SK-N-MC (cell line): ENCODE results near the gene COL5A3.
"Not testable (repeated sequence)": the region's sequence is repeated elsewhere in the genome, so short reads cannot be mapped to it uniquely, and the experiment has no call there.

Experiments used
- DNase-seq: peaks from one replicate; pipeline ENCODE4 v3.0.0-alpha.2; 2011; ENCODE audit warnings: low read depth, low spot score
- H3K27ac ChIP-seq: fragments of 200-600 bp; sonication (generic); 2 replicates; pipeline ENCODE4 v1.5.1; 2016; ENCODE audit warnings: mixed run types
- H3K36me3 ChIP-seq: fragments of 200-600 bp; sonication (generic); 2 replicates; pipeline ENCODE4 v1.6.1; 2017; ENCODE audit warnings: antibody characterized with exemption, low read length, mixed read lengths; ENCODE audit not compliant: insufficient read depth
- H3K4me3 ChIP-seq: fragments of 200-600 bp; sonication (generic); 2 replicates; pipeline ENCODE4 v1.5.1; 2016
- H3K9ac ChIP-seq: fragments of 200-600 bp; sonication (generic); 2 replicates; pipeline ENCODE4 v1.8.0; 2017; ENCODE audit warnings: mixed run types, mixed read lengths; ENCODE audit not compliant: insufficient read length
- H3K9me3 ChIP-seq: fragments of 200-600 bp; sonication (generic); 2 replicates; pipeline ENCODE4 v1.6.1; 2017; ENCODE audit warnings: low read depth, mild to moderate bottlenecking, antibody characterized with exemption, low read length, moderate library complexity, mixed read lengths
- EZH2 ChIP-seq: fragments of 200-600 bp; sonication (generic); IDR thresholded peaks from one replicate; pipeline ENCODE4 v1.6.1; 2017; ENCODE audit warnings: antibody characterized with exemption
- FOXP2 ChIP-seq: optimal IDR thresholded peaks from 2 replicates; pipeline ENCODE3; 2011; ENCODE audit warnings: mild to moderate bottlenecking, moderate library complexity; ENCODE audit not compliant: insufficient read depth; ENCODE audit errors: extremely low read length, control extremely low read depth
- POLR2AphosphoS5 ChIP-seq: IDR thresholded peaks from 2 replicates; pipeline ENCODE4 v1.6.1; 2012; ENCODE audit warnings: mild to moderate bottlenecking, low read depth, low read length, borderline replicate concordance

Gene COL5A3

DNA sequence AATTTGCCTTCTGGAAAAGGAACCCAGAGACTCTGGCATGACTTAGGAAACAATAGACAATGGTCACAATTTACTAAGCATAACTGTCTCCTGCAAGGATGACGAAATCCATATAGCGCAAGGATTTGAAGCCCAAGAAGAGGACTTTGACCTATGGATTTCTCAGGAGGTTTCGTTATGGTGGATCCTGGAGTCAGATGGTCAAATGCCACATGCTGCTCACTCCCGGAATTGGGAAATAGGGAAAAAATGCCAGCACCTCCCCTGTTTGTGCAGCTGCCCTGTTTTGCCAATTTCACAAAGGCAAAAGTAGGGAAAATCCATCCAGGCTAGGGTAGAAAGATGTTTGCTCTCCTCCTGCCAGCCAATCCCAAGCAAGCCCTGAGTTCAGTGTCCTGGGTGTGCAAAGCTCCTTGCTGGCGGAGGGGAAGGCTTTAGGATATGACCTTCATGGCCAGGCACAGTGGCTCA lies 26.3 kb upstream of the COL5A3 start:
- H3K27ac ChIP-seq, result no peak overlapping the region
- H3K9me3 ChIP-seq, result no peaks in the 10 kb centered on the region
- no peaks in the 10 kb centered on the region for H3K36me3 ChIP-seq
- DNase-seq, result no peak
- TF ChIP-seq EZH2 (no peak), FOXP2 (no peak), POLR2AphosphoS5 (no peak)
- no peak overlapping the region for H3K9ac ChIP-seq
- no peak overlapping the region for H3K4me3 ChIP-seq

DNA sequence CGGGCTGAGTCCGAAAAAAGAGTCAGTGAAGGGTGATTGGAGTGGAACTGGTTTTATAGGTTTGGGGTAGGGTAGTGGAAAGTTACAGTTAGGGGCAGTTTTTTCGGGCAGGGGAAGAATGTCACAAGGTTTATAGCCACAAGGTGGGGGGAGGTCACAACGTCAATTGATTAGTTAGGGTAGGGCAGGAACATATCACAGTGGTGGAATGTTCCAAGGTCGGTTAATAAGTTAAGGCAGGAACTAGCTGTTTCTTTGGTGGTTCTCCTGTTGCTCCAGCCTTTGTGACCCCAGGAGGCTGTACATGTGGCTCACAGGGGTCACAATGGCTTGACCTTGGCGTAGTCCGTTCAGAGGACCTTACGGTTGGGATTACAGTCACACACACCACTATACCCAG lies 23.3 kb upstream of the COL5A3 start:
- no peak overlapping the region for H3K9ac ChIP-seq
- no peak for TF ChIP-seq POLR2AphosphoS5
- no peaks in the 10 kb centered on the region for H3K9me3 ChIP-seq
- no peak overlapping the region for H3K4me3 ChIP-seq
- no peak overlapping the region for H3K27ac ChIP-seq
- no peaks in the 10 kb centered on the region for H3K36me3 ChIP-seq
- no peak for DNase-seq

DNA sequence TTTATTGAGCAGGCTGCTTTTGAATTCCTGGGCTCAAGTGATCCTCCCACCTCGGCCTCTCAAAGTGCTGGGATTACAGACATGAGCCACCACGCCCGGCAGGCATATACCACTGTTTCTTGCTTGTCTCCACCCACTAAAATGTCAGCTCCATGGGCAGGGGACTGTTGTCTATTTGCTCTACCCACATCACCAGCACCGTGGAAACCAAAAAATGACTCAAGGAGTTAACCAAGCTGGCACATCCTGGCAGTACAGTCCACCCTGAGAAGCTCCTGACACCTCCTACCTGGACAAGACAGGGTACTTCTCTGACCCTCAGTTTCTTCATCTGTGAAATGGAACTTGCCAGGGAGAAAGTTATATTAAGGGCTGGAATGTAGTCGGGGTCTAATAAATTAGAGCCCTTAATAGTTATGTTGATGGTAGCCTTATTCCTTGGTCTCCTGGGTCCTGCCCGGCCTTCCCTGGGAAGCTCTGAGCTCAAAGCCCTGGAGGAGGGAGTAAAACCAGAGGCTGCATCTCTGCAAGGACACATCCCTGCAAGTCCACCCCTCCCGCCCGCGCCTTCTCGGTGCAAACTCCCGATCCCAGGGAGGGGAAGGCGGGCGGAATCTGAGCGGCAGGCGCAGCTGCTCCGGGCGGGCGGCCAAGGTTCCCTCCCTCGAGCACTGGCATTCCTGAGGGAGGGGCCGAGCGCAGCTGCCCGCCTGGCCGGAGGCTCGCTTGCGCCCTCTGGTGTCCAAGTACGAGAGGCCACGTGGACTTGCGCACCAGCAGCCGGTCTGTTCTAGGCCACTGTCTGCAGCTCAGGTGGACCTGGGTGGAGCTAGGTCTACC lies 17.1 kb upstream of the COL5A3 start:
- H3K36me3 ChIP-seq, result no peaks in the 10 kb centered on the region
- no peak overlapping the region for H3K9ac ChIP-seq
- H3K27ac ChIP-seq, result no peak overlapping the region
- peak overlapping the region; percentile 59 for H3K4me3 ChIP-seq
- no peaks in the 10 kb centered on the region for H3K9me3 ChIP-seq
- DNase-seq, result no peak
- peak; percentile 13 for TF ChIP-seq FOXP2
- no peak for TF ChIP-seq EZH2
- peak; percentile 37; the same call in 1 of the 2 replicates for TF ChIP-seq POLR2AphosphoS5

DNA sequence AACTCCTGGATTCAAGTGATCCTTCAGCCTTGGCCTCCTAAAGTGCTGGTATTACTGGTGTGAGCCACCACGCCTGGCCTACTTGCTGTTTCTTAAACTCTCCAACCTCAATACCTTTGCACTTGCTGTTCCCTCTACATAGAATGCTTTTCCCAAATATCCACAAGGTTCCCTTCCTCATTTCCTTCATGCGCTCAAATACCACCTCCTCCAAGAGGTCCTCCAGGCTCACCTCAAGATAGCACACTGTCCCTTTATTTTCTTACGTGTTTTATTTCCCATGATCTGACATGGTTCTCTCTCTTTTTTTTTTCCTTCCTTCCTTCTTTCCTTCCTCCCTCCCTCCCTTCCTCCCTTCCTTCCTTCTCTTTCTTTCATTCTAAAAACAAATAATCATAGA lies 16.4 kb upstream of the COL5A3 start:
- H3K27ac ChIP-seq, result no peak overlapping the region
- no peaks in the 10 kb centered on the region for H3K36me3 ChIP-seq
- no peaks in the 10 kb centered on the region for H3K9me3 ChIP-seq
- no peak for TF ChIP-seq FOXP2
- TF ChIP-seq EZH2, result no peak
- no peak for TF ChIP-seq POLR2AphosphoS5
- H3K4me3 ChIP-seq, result no peak overlapping the region
- DNase-seq, result no peak
- no peak overlapping the region for H3K9ac ChIP-seq

DNA sequence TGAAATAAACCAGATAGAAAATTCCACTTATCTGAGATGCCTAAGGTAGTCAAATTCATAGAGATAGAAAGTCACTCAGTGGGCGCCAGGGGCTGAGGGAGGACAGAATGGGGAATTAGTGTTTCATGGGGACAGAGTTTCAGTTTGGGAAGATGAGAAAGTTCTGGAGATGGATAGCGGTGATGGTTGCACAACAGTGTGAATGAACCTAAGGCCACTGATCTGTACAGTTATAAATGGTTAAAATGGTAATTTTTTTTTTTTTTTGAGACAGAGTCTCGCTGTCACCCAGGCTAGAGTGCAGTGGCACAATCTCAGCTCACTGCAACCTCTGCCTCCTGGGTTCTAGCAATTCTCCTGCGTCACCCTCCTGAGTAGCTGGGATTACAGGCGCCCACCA lies 12.8 kb upstream of the COL5A3 start:
- H3K4me3 ChIP-seq, H3K9me3 ChIP-seq, DNase-seq, H3K27ac ChIP-seq, H3K9ac ChIP-seq, H3K36me3 ChIP-seq: not testable (repeated sequence)

DNA sequence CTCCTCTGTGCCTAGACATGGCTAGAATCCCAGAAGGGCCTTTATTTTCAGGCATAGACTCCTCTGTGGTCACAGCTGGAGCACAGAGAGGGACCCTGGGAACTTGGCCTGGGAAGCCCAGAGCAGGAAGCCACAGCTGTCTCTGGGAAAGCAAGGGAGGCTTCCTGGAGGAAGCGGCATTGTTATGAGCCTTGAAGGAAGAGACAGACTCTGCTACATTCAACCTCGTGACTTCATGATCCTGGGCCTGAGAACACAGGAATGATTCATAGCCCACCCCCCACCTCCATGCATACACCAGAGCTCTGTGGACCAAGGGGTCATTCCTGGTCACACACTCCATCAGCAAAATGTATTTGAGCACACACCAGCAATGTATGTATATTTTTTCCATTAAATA lies 11.6 kb upstream of the COL5A3 start:
- no peak overlapping the region for H3K9ac ChIP-seq
- TF ChIP-seq EZH2 (no peak), FOXP2 (no peak), POLR2AphosphoS5 (no peak)
- H3K27ac ChIP-seq, result no peak overlapping the region
- DNase-seq, result no peak
- no peaks in the 10 kb centered on the region for H3K36me3 ChIP-seq
- H3K4me3 ChIP-seq, result no peak overlapping the region
- no peaks in the 10 kb centered on the region for H3K9me3 ChIP-seq

DNA sequence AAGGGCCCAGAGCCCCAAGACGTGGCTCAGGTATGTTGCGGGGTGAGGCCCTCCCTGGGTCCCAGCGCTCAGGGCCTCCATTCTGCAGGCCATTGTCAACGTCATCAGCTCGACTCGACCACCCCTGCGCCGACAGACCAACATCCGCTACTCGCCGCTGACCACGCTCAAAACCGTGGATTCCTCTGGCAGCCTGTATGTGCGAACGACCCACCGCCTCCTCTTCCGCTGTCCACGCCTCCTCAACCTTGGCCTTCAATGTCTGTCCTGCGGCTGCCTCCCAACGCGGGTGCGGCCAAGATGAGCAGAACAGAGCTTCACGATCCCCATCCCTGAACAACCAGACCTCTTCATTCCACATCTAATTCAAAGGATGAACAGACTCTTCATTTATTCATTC lies 11.1 kb upstream of the COL5A3 start:
- H3K9me3 ChIP-seq, result no peaks in the 10 kb centered on the region
- no peak for DNase-seq
- TF ChIP-seq POLR2AphosphoS5 (no peak), FOXP2 (no peak), EZH2 (no peak)
- H3K4me3 ChIP-seq, result no peak overlapping the region
- H3K9ac ChIP-seq, result no peak overlapping the region
- H3K36me3 ChIP-seq, result no peaks in the 10 kb centered on the region
- no peak overlapping the region for H3K27ac ChIP-seq

DNA sequence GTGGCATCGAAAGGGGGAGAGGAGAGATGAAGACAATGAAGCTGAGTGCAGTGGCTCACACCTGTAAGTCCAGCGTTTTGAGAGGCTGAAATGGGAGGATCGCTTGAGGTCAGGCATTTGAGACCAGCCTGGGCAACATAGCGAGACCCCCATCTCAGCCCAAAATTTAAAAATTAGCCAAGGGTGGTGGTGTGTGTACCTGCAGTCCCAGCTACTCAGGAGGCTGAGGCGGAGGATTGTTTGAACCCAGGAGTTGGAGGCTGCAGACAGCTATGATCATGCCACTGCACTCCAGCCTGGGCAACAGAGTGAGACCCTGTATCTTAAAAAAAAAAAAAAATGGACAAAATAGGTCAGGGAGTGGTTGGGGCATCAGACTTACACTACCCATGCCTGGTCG lies 10.5 kb upstream of the COL5A3 start:
- H3K9me3 ChIP-seq, result no peaks in the 10 kb centered on the region
- no peaks in the 10 kb centered on the region for H3K36me3 ChIP-seq
- no peak overlapping the region for H3K9ac ChIP-seq
- no peak for TF ChIP-seq FOXP2
- no peak for TF ChIP-seq POLR2AphosphoS5
- TF ChIP-seq EZH2, result no peak
- DNase-seq, result no peak
- no peak overlapping the region for H3K4me3 ChIP-seq
- H3K27ac ChIP-seq, result no peak overlapping the region

DNA sequence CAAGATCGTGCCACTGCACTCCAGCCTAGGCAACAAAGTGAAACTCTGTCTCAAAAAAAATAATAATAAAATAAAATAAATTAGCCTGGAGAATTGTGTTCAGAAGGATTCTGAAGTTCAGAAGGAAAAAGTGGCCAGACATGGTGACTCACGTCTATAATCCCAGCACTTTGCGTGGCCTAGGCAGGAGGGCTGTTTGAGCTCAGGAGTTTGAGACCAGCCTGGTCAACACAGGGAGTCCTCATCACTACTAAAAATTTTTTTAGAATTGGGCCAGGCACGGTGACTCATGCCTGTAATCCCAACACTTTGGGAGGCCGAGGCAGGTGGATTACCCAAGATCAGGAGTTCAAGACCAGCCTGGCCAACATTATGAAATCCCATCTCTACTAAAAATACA lies 8.9 kb upstream of the COL5A3 start:
- no peaks in the 10 kb centered on the region for H3K36me3 ChIP-seq
- no peak overlapping the region for H3K4me3 ChIP-seq
- no peaks in the 10 kb centered on the region for H3K9me3 ChIP-seq
- no peak overlapping the region for H3K9ac ChIP-seq
- no peak for TF ChIP-seq EZH2
- TF ChIP-seq POLR2AphosphoS5, result no peak
- no peak for TF ChIP-seq FOXP2
- DNase-seq, result no peak
- H3K27ac ChIP-seq, result no peak overlapping the region
